GM18498 (cell line): ENCODE measurements around the gene NOL8.

Experiments used
- ATAC-seq: cut with Tn5 transposase; IDR thresholded peaks from one replicate; pipeline ENCODE4 v1.9.1; 2021; ENCODE audit warnings: mild to moderate bottlenecking, moderate library complexity; ENCODE audit not compliant: unreplicated experiment

Gene NOL8

DNA sequence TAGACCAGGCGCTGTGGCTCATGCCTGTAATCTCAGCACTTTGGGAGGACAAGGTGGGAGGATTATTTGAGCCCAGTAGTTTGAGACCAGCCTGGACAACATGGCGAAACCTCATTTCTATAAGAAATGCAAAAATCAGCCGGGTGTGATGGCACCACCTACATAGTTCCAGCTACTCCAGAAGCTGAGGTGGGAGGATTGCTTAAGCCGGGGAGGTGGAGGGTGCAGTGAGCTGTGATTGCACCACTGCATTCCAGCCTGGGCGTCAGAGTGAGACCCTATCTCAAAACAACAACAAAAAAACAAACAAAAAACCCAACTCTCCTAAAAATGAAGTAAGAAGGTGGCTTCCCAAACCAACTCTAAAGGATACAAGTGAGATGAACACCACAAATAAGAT is 54.6 kb downstream of the NOL8 start:
- ATAC-seq, result no peak

DNA sequence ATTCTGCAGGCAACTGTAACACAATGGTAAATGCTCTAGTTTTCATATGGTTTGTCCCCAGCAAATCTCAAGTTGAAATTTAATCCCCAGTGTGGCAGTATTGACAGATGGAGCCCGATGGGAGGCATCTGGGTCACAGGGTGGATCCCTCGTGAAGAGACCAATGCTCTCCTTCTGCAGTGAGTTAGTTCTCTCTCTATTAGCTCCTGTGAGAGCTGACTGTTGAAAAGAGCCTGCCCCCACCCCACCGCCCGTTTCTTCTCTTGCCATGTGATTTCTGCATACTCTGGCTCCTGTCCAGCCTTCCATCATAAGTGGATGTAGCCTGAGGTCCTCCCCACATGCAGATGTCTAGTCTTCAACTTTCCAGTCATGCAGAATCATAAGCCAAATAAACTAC is 58.7 kb downstream of the NOL8 start:
- ATAC-seq, result no peak

DNA sequence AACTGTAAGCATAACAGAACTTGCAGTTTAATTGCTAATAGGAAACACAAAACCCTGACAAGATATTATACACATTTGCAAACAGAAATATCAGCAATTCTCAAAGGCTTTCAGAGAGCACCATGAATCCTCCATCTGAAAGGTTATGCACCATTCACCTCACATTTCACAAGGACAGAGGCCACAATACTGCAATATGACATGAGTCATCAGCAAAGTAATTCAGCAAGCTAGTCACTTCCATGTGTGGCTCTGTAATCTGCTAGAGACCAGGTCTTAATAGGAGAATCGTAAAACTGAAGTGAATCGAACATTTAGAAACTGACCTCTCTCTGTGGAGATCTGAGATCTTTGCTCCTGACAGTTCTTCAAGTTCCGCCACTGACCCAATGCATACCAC is 60.0 kb downstream of the NOL8 start:
- ATAC-seq, result no peak

DNA sequence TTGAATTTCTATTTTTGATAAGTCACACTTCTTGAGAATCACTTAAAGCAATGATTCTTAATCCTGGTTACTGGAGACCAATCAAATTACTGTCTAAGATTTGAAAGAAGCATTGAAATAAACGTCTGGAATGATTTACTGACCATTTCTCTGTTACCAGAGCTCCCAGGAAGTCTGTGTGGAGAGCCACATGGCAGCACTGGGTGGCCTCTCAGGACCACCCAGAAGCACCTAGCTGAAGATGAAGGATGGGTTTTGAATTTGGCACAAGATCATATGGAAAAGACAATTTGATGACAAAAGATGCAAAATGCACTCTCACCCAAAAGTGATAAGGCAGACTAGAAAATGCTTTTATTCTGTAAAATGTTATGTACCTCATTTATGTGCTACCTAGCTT is 62.0 kb downstream of the NOL8 start:
- ATAC-seq, result no peak

DNA sequence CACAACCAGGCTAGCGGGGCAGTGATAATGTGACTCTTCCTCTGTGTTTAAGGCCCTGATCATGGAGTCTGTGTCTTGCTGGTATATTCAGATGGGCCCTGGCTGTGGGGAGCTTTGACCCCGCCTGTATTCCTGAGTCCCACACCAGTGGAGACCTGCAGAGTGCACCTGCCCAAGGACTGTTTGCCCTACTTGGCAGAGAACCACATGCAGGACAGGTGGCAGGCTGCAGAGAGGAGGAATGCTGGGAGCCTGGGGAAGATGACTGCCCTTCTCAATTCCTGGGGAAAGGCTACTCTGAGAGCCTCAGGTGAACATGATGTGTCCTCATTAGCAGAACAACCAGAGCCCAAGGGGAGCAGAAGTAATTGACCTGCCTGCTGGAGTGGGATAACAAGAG is 67.8 kb downstream of the NOL8 start:
- ATAC-seq, result no peak

DNA sequence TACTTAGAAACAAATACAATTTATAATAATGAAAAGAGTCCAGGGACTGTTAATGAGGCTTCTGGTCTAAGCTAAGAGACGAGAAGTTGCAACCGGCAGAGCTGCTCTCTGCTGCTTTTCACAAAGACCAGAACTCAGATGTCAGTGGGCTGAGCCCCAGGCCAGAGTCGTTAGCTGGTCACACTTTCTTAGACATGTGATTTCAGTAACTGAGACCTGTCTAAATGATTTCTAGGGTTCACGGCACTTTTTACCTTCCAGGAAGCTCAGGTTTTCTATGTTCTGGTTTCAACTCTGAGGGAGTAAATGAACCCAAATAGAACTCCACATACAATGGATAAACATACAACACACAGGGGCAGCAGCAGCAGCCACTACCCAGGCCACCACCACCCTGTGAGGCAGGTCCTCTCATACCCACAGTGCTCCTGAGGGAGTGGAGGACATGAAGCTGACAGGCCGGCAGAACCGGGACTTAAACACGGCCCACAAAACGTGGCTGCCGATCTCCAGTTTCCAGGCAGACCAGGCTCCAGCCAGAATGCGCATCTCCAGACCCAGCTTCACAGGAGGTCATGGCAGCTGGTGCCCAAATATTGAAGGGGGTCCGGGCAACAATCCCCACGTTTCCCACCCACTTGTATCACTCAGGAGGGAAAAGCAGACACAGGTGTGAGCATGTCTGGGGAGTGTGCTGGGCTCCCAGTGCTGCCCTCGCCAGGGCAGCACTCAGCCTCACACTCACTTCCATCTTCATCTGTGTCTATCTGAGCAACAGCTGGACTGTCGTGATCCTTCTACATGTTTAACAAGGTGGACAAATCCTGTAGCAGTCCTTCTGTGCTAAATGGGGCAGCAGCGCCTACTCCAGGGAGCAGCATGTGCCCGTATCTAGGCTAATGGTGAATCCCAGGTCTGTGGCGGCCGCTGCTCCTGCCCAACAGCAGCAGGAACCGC is 70.5 kb downstream of the NOL8 start:
- ATAC-seq, result no peak

DNA sequence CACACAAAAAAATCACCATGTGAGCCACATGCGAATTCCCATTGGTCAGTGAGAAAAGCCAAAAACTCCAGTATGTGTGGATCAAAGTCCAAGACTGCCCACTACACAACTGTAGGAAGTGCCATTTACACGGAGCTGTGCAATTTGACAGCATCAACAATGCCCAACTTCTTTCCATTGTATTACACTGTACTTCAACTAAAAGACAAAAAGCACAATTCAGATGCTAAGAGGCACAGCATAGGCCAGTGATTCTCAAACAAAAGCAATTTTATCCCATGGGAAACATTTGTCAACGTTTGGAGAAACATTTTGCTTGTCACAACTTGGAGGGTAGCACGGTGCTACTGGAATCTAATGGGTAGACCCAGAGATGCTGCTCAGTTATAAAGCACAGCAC is 71.5 kb downstream of the NOL8 start:
- no peak for ATAC-seq

DNA sequence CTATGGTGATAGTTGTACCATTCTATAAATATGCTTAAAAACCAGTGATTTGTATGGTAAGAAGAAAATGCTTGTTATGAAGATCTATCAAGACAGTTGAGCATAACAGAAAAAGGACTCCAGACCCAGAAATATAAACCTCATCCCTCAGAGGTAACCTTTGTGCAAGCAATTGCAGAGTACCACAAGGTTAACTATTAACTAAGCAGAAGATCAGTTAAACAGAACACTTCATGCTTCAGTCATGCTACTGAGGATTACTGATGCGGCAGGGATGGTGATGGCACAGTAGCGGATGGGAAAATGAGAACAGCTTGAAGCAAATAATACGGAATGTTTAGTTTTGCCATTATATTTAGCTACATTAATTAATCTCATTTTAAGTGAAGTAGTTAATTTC is 77.2 kb downstream of the NOL8 start:
- ATAC-seq, result no peak
